Fibroblast of lung (primary cell): ENCODE results near the gene PCSK4. TPM values are rescaled to one million over a fixed set of nuclear protein-coding genes. Genes with fewer than 3 reads are reported as not detected.

Experiments used
- DNase-seq, 2 donors: peaks; one replicate each; pipeline versions ENCODE4 v3.0.0 to v3.0.0-alpha.2; 2010; ENCODE audit warnings: low read depth in 2 of 2
- H2AFZ ChIP-seq: 2 replicates; pipeline ENCODE4 v1.5.1; 2012; ENCODE audit warnings: low read length, control low read depth, inconsistent platforms
- H3K27ac ChIP-seq: 2 replicates; pipeline ENCODE4 v1.5.1; 2011; ENCODE audit warnings: low read length, control low read depth; ENCODE audit not compliant: insufficient read depth
- H3K27me3 ChIP-seq: 2 replicates; pipeline ENCODE4 v1.5.1; 2011; ENCODE audit warnings: mild to moderate bottlenecking, low read length; ENCODE audit not compliant: control insufficient read depth, insufficient read depth
- H3K36me3 ChIP-seq: 2 replicates; pipeline ENCODE4 v1.5.1; 2011; ENCODE audit warnings: low read length; ENCODE audit not compliant: control insufficient read depth, insufficient read depth
- H3K4me1 ChIP-seq: 2 replicates; pipeline ENCODE4 v1.5.1; 2011; ENCODE audit warnings: low read length; ENCODE audit not compliant: control insufficient read depth, insufficient read depth; ENCODE audit errors: extremely low read depth
- H3K4me2 ChIP-seq: 2 replicates; pipeline ENCODE4 v1.5.1; 2011; ENCODE audit warnings: low read length, control low read depth; ENCODE audit not compliant: insufficient read depth; ENCODE audit errors: extremely low read depth
- H3K4me3 ChIP-seq, 4 experiments: fragments of 200-600 bp in 1 of 4; sonication (generic) in 1 of 4; replicated peaks in 1 of 4; 2 replicates each; pipeline ENCODE4 v1.5.1; 2011 to 2016; ENCODE audit warnings: low read length in 4 of 4, low read depth in 3 of 4, mild to moderate bottlenecking in 3 of 4, control low read depth in 2 of 4, inconsistent platforms in 1 of 4, mixed read lengths in 1 of 4; ENCODE audit not compliant: insufficient read depth in 1 of 4; ENCODE audit errors: control extremely low read depth in 1 of 4
- H3K79me2 ChIP-seq: 2 replicates; pipeline ENCODE4 v1.5.1; 2012; ENCODE audit warnings: mild to moderate bottlenecking, low read length, inconsistent platforms; ENCODE audit not compliant: control insufficient read depth, insufficient read depth
- H3K9ac ChIP-seq: 2 replicates; pipeline ENCODE4 v1.5.1; 2011; ENCODE audit warnings: mild to moderate bottlenecking, low read length, control low read depth; ENCODE audit not compliant: insufficient read depth
- H3K9me3 ChIP-seq: 2 replicates; pipeline ENCODE4 v1.5.1; 2012; ENCODE audit warnings: low read depth, low read length; ENCODE audit not compliant: control insufficient read depth, insufficient read depth
- H4K20me1 ChIP-seq: 2 replicates; pipeline ENCODE4 v1.5.1; 2011; ENCODE audit warnings: low read length; ENCODE audit not compliant: control insufficient read depth, insufficient read depth; ENCODE audit errors: extremely low read depth
- EZH2 ChIP-seq: IDR thresholded peaks from 2 replicates; pipeline ENCODE4 v1.5.1; 2012; ENCODE audit warnings: low read length, control low read depth, mild to moderate bottlenecking; ENCODE audit errors: missing control alignments
- polyA plus RNA-seq, 2 donors: library from polyadenylated mRNA; depleted of rRNA in 1 of 2; stranded (reverse) in 1 of 2; unstranded in 1 of 2; fragments of >200 nt; gene quantifications; 2 replicates each; pipeline ENCODE4 v1.2.1, GENCODE V29; 2011 to 2012; ENCODE audit warnings: missing spikeins in 1 of 2
- total RNA-seq: library from RNA; depleted of rRNA; stranded (reverse); fragments of >200 nt; gene quantifications from 2 replicates; pipeline ENCODE4 v1.2.1, GENCODE V29; 2014
- TF ChIP-seq, protein P1 (sequence below), 2 donors: IDR thresholded peaks in 1 of 2; conservative IDR thresholded peaks in 1 of 2; 1 replicate in 1 of 2; 2 replicates in 1 of 2; pipeline ENCODE4 v1.5.1; 2011 to 2012; ENCODE audit warnings: low read length in 2 of 2, control low read depth in 1 of 2, inconsistent platforms in 1 of 2, low read depth in 1 of 2, mild to moderate bottlenecking in 1 of 2

PCSK4 gene
- total and polyA plus RNA-seq, 2 donors (not counting 1 experiment from before 2014, with no cell fraction given): 0.28 to 3.5 TPM

DNA sequence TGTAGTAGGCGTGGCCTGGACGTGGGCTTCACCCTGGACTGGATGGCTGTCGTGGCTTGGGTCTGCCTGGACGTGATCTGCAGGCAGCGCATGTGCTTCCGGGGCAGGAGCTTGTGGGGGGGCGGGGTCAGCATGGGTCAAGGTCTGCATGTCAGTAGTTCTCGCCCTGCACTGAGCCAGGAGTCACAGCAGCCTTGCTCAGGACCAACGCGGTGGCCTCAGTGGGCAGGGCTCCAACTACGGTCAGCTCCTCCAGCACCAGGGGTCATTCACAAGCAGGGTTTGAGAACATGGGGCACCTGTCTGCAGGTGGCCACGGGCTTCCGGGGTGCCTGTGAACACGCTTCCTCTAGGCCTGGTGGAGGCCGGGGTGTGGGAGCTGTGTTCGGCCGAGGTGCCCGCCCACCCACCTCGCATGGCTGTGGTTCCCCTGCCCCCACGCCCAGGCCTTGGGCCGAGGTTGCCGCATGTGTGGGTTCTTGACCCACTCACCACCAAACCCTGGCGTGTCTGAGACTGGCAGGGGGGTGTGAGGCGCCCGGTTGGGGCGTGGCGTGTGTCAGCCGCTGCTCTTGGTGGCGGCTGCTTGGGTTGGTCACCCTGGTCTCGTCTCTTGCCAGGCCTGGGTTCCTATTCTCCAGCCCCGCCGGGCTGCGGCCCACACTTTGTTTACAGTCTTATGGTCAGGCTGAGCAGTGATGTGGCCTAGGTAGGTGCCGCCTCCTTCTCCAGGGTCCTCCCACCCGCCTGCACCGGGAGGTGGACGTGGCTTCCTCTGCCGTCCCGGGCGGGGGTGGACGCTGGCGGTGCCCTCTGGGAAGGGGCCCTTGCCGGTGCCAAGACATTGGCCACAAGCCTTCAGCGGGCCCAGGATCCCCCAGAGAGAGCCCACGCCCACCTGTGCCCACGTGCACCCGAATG, 56.8 kb downstream of the PCSK4 start:
- H3K4me3 ChIP-seq: no peak overlapping the region
- TF ChIP-seq, protein P1, sequence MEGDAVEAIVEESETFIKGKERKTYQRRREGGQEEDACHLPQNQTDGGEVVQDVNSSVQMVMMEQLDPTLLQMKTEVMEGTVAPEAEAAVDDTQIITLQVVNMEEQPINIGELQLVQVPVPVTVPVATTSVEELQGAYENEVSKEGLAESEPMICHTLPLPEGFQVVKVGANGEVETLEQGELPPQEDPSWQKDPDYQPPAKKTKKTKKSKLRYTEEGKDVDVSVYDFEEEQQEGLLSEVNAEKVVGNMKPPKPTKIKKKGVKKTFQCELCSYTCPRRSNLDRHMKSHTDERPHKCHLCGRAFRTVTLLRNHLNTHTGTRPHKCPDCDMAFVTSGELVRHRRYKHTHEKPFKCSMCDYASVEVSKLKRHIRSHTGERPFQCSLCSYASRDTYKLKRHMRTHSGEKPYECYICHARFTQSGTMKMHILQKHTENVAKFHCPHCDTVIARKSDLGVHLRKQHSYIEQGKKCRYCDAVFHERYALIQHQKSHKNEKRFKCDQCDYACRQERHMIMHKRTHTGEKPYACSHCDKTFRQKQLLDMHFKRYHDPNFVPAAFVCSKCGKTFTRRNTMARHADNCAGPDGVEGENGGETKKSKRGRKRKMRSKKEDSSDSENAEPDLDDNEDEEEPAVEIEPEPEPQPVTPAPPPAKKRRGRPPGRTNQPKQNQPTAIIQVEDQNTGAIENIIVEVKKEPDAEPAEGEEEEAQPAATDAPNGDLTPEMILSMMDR (conservative IDR thresholded peaks at IDR 0.05 in 1 of 2, IDR thresholded peaks at IDR 0.05 in 1 of 2; ENCODE audit: low read depth in 1 of 2, low read length in 2 of 2): no peak
- TF ChIP-seq EZH2: no peak
- no peaks in the 10 kb centered on the region for H3K27me3 ChIP-seq
- peaks cover 37% of the 10 kb centered on the region for H3K36me3 ChIP-seq
- H4K20me1 ChIP-seq: no peaks in the 10 kb centered on the region
- H3K9me3 ChIP-seq: no peaks in the 10 kb centered on the region
- H3K4me1 ChIP-seq: no peaks in the 10 kb centered on the region
- H3K9ac ChIP-seq: no peak overlapping the region
- no peak overlapping the region for H3K27ac ChIP-seq
- no peak overlapping the region for H2AFZ ChIP-seq
- DNase-seq: no peak
- H3K79me2 ChIP-seq: peaks cover 3% of the 10 kb centered on the region
- no peak overlapping the region for H3K4me2 ChIP-seq

- Histone ChIP-seq H3K4me1 (no peaks in the 10 kb centered on the region), H3K27me3 (no peaks in the 10 kb centered on the region), H3K9me3 (no peaks in the 10 kb centered on the region), H3K79me2 (peaks cover 1% of the 10 kb centered on the region), H4K20me1 (no peaks in the 10 kb centered on the region), H3K9ac (no peak overlapping the region), H3K4me3 (no peak overlapping the region), H3K36me3 (peaks cover 37% of the 10 kb centered on the region), H2AFZ (no peak overlapping the region), H3K27ac (no peak overlapping the region), H3K4me2 (no peak overlapping the region)
- TF ChIP-seq, protein P1 (conservative IDR thresholded peaks at IDR 0.05 in 1 of 2, IDR thresholded peaks at IDR 0.05 in 1 of 2; ENCODE audit: low read depth in 1 of 2, low read length in 2 of 2): no peak
- no peak for TF ChIP-seq EZH2
- DNase-seq: no peak
Observed at GRCh38 chr19:1432507-1432887, 57.7 kb downstream of the PCSK4 start.

DNA sequence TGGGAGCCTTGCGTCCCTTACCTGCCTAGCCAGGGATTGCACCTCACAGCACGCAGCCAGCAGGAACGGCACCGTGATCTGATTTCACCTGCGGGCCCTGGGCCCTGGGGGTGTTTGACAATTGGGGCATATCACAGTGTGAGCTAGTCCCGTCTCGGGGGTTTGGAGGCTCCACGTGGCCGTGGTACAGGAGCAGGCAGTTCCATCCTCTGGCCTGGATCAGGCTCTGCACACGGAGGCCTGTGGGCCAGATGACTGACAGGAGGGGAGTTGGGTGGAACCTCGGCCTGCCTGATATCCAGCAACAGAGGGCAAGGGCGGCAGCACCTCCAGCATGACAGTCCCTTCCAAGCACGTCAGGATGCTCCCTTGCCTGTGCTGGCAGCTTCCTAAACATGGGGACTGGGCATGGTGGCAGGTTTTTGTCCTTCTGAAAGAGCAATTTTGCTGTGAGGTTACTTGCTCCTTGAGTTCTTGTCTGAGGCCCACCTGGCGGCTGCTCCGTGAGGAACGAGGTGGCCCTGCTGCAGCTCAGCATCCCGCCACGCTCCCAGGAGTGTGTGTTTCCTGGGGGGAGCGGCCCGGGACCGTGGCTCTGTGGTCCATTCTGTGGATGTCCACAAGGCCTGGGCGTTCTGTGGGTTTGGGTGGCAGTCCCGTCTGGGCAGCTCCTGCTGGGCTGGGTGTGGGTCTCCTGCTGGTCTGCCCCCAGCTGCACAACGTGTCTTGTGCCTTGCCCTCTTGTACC, 58.2 kb downstream of the PCSK4 start:
- Histone ChIP-seq H4K20me1 (no peaks in the 10 kb centered on the region), H3K4me3 (no peak overlapping the region), H3K9me3 (no peaks in the 10 kb centered on the region), H3K36me3 (peaks cover 37% of the 10 kb centered on the region), H3K79me2 (peaks cover 1% of the 10 kb centered on the region), H2AFZ (no peak overlapping the region), H3K27me3 (no peaks in the 10 kb centered on the region), H3K27ac (no peak overlapping the region), H3K4me1 (no peaks in the 10 kb centered on the region), H3K4me2 (no peak overlapping the region), H3K9ac (no peak overlapping the region)
- DNase-seq: no peak
- TF ChIP-seq, protein P1 (conservative IDR thresholded peaks at IDR 0.05 in 1 of 2, IDR thresholded peaks at IDR 0.05 in 1 of 2; ENCODE audit: low read depth in 1 of 2, low read length in 2 of 2): no peak
- no peak for TF ChIP-seq EZH2
